GM23338 (cell line): ENCODE data around the gene GNB5. TPM values are rescaled to one million over a fixed set of nuclear protein-coding genes. Genes with fewer than 3 reads are reported as not detected.

Source experiments
- ATAC-seq: fragments of 200-7000 bp; cut with Tn5 transposase; 3 replicates; pipeline ENCODE4 v1.9.1; 2020
- DNase-seq: peaks from one replicate; pipeline ENCODE4 v3.0.0-alpha.2; 2015; ENCODE audit warnings: low spot score
- H2AFZ ChIP-seq: fragments of 200-600 bp; sonication (generic); 2 replicates; pipeline ENCODE4 v1.8.0; 2016; ENCODE audit warnings: antibody characterized with exemption, mild to moderate bottlenecking, moderate library complexity
- H3F3A ChIP-seq: fragments of 200-600 bp; sonication (generic); replicated peaks from 2 replicates; pipeline ENCODE4 v1.8.0; 2017; ENCODE audit warnings: antibody characterized with exemption, mixed run types, low read depth
- H3K27ac ChIP-seq: fragments of 200-600 bp; sonication (generic); 2 replicates; pipeline ENCODE4 v1.6.1; 2016; ENCODE audit warnings: low read depth
- H3K27me3 ChIP-seq: fragments of 200-600 bp; sonication (generic); 2 replicates; pipeline ENCODE4 v1.8.0; 2016; ENCODE audit warnings: mild to moderate bottlenecking, mixed run types, moderate library complexity; ENCODE audit not compliant: insufficient read depth
- H3K36me3 ChIP-seq: fragments of 200-600 bp; sonication (generic); 2 replicates; pipeline ENCODE4 v1.8.0; 2016; ENCODE audit warnings: mild to moderate bottlenecking; ENCODE audit not compliant: insufficient read depth
- H3K4me1 ChIP-seq: fragments of 200-600 bp; sonication (generic); 2 replicates; pipeline ENCODE4 v1.8.0; 2016; ENCODE audit warnings: mild to moderate bottlenecking, moderate library complexity; ENCODE audit not compliant: insufficient read depth
- H3K4me2 ChIP-seq: fragments of 200-600 bp; sonication (generic); 2 replicates; pipeline ENCODE4 v1.7.1; 2017; ENCODE audit warnings: mixed run types
- H3K4me3 ChIP-seq: fragments of 200-600 bp; sonication (generic); 2 replicates; pipeline ENCODE4 v1.6.1; 2016; ENCODE audit warnings: mixed run types
- H3K79me2 ChIP-seq: fragments of 200-600 bp; sonication (generic); replicated peaks from 2 replicates; pipeline ENCODE4 v1.8.0; 2017; ENCODE audit warnings: mild to moderate bottlenecking; ENCODE audit not compliant: insufficient read depth
- H3K9me2 ChIP-seq: fragments of 200-600 bp; sonication (generic); 2 replicates; pipeline ENCODE4 v1.8.0; 2017; ENCODE audit not compliant: insufficient read depth
- H4K20me1 ChIP-seq: fragments of 200-600 bp; sonication (generic); replicated peaks from 2 replicates; pipeline ENCODE4 v1.8.0; 2017; ENCODE audit warnings: mild to moderate bottlenecking; ENCODE audit not compliant: insufficient read depth
- H3K27ac Mint-ChIP-seq: 2 replicates; pipeline ENCODE4 v1.8.0; 2020; ENCODE audit warnings: inconsistent platforms, mild to moderate bottlenecking, moderate library complexity, mixed read lengths
- H3K27me3 Mint-ChIP-seq: 3 replicates; pipeline ENCODE4 v1.8.0; 2022; ENCODE audit warnings: low read depth, mild to moderate bottlenecking, moderate library complexity, mixed read lengths, inconsistent platforms; ENCODE audit not compliant: insufficient read depth, poor library complexity
- H3K36me3 Mint-ChIP-seq: 3 replicates; pipeline ENCODE4 v1.8.0; 2021; ENCODE audit warnings: low read depth, mild to moderate bottlenecking, inconsistent platforms, moderate library complexity, mixed read lengths
- H3K4me1 Mint-ChIP-seq: 3 replicates; pipeline ENCODE4 v1.8.0; 2020; ENCODE audit warnings: mild to moderate bottlenecking, inconsistent platforms, mixed read lengths
- H3K4me3 Mint-ChIP-seq: 3 replicates; pipeline ENCODE4 v1.8.0; 2021; ENCODE audit warnings: moderate library complexity, mild to moderate bottlenecking, inconsistent platforms, mixed read lengths
- H3K9me3 Mint-ChIP-seq: 3 replicates; pipeline ENCODE4 v1.8.0; 2020; ENCODE audit warnings: moderate library complexity, mild to moderate bottlenecking, inconsistent platforms, mixed read lengths
- CREB1 ChIP-seq: fragments of 250-450 bp; sonication (Bioruptor Pico); IDR thresholded peaks from 2 replicates; pipeline ENCODE4 v1.5.0; 2020; ENCODE audit warnings: low read depth, mild to moderate bottlenecking, moderate library complexity
- ETS1 ChIP-seq: IDR thresholded peaks from 2 replicates; pipeline ENCODE4 v1.6.1; 2016; ENCODE audit warnings: antibody characterized with exemption
- EZH2 ChIP-seq: fragments of 200-600 bp; sonication (generic); IDR thresholded peaks from one replicate; pipeline ENCODE4 v1.8.0; 2017; ENCODE audit warnings: antibody characterized with exemption, mild to moderate bottlenecking, low read depth; ENCODE audit not compliant: unreplicated experiment
- JUNB ChIP-seq: IDR thresholded peaks from one replicate; pipeline ENCODE4 v1.6.1; 2016; ENCODE audit warnings: antibody characterized with exemption; ENCODE audit not compliant: unreplicated experiment
- POLR2AphosphoS5 ChIP-seq: IDR thresholded peaks from 2 replicates; pipeline ENCODE4 v1.6.1; 2016; ENCODE audit warnings: antibody characterized with exemption, low read depth
- STAT1 ChIP-seq: IDR thresholded peaks from one replicate; pipeline ENCODE4 v1.6.1; 2016; ENCODE audit warnings: antibody characterized with exemption; ENCODE audit not compliant: unreplicated experiment
- ZNF114 ChIP-seq: fragments of 250-450 bp; sonication (Bioruptor Pico); IDR thresholded peaks from 2 replicates; pipeline ENCODE4 v1.5.0; 2020; ENCODE audit warnings: mild to moderate bottlenecking, moderate library complexity
- ZNF331 ChIP-seq: fragments of 250-450 bp; sonication (Bioruptor Pico); IDR thresholded peaks from 2 replicates; pipeline ENCODE4 v1.5.0; 2020; ENCODE audit warnings: low read depth, mild to moderate bottlenecking, moderate library complexity
- ZNF462 ChIP-seq: fragments of 250-450 bp; sonication (Bioruptor Pico); IDR thresholded peaks from 2 replicates; pipeline ENCODE4 v1.5.0; 2020; ENCODE audit warnings: mild to moderate bottlenecking, moderate library complexity
- polyA plus RNA-seq: library from polyadenylated mRNA; unstranded; fragments of >200 nt; fragmentation: Nextera tagmentation; extraction: Ambion mirVana; gene quantifications from 2 replicates; pipeline ENCODE4 v1.2.1, GENCODE V29; 2016
- total RNA-seq: library from RNA; depleted of rRNA; stranded (reverse); fragments of >200 nt; shearing (Covaris generic); gene quantifications from 2 replicates; pipeline ENCODE4 v1.2.3, GENCODE V29; 2014
- TF ChIP-seq, protein P1 (sequence below), 2 experiments: fragments of 200-600 bp in 1 of 2; sonication (generic) in 1 of 2; conservative IDR thresholded peaks; 2 replicates each; pipeline versions ENCODE4 v1.5.1 to v1.6.1; 2016 to 2017; ENCODE audit warnings: antibody characterized with exemption in 2 of 2, low read depth in 2 of 2, mild to moderate bottlenecking in 2 of 2, moderate library complexity in 1 of 2
- TF ChIP-seq, protein P2 (sequence below): IDR thresholded peaks from one replicate; pipeline ENCODE4 v1.6.1; 2018; ENCODE audit warnings: antibody characterized with exemption; ENCODE audit not compliant: unreplicated experiment

GNB5 gene
- total and polyA plus RNA-seq, 2 experiments from 2014 or later = 23.0 to 40.8 TPM

DNA sequence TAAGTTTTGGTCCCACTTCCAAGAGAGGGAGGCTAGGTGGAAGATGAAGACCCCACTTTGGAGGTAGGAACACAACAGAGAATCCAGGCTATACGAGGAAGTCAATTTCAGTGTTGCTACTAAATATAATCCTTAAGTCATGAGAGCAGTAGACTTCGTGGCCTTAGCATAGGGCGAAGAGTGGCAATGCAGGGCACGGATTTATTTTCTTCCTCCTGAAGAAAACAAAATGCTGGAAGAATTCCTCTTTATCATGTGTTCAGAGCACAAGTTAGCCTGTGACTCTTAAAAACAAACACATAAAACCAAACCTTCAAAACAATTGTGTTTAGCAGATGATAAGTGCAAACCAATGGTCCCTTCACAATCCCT, 98.0 kb downstream of the GNB5 start:
- Histone ChIP-seq H3K4me2 (no peak overlapping the region), H3K4me3 (no peak overlapping the region), H4K20me1 (no peaks in the 10 kb centered on the region), H3F3A (no peaks in the 10 kb centered on the region), H3K27me3 (no peaks in the 10 kb centered on the region), H3K79me2 (no peaks in the 10 kb centered on the region), H2AFZ (no peak overlapping the region), H3K4me1 (no peaks in the 10 kb centered on the region), H3K36me3 (no peaks in the 10 kb centered on the region), H3K9me2 (no peaks in the 10 kb centered on the region; the same call in none of the 2 replicates), H3K27ac (no peak overlapping the region)
- Mint-ChIP-seq H3K4me3 (no peak overlapping the region), H3K36me3 (no peaks in the 10 kb centered on the region), H3K4me1 (no peaks in the 10 kb centered on the region), H3K27me3 (peaks cover 2% of the 10 kb centered on the region), H3K27ac (no peak overlapping the region), H3K9me3 (peaks cover 5% of the 10 kb centered on the region; the same call in 2 of the 3 replicates)
- TF ChIP-seq, protein P1, sequence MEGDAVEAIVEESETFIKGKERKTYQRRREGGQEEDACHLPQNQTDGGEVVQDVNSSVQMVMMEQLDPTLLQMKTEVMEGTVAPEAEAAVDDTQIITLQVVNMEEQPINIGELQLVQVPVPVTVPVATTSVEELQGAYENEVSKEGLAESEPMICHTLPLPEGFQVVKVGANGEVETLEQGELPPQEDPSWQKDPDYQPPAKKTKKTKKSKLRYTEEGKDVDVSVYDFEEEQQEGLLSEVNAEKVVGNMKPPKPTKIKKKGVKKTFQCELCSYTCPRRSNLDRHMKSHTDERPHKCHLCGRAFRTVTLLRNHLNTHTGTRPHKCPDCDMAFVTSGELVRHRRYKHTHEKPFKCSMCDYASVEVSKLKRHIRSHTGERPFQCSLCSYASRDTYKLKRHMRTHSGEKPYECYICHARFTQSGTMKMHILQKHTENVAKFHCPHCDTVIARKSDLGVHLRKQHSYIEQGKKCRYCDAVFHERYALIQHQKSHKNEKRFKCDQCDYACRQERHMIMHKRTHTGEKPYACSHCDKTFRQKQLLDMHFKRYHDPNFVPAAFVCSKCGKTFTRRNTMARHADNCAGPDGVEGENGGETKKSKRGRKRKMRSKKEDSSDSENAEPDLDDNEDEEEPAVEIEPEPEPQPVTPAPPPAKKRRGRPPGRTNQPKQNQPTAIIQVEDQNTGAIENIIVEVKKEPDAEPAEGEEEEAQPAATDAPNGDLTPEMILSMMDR (conservative IDR thresholded peaks at IDR 0.05; ENCODE audit: low read depth in 2 of 2) = no peak
- TF ChIP-seq ZNF331 (CRISPR knock-in tag) (no peak), CREB1 (CRISPR knock-in tag) (no peak), EZH2 (no peak), POLR2AphosphoS5 (no peak), ZNF114 (no peak), JUNB (no peak), ZNF462 (CRISPR knock-in tag) (no peak), ETS1 (no peak), STAT1 (no peak)
- TF ChIP-seq, protein P2, sequence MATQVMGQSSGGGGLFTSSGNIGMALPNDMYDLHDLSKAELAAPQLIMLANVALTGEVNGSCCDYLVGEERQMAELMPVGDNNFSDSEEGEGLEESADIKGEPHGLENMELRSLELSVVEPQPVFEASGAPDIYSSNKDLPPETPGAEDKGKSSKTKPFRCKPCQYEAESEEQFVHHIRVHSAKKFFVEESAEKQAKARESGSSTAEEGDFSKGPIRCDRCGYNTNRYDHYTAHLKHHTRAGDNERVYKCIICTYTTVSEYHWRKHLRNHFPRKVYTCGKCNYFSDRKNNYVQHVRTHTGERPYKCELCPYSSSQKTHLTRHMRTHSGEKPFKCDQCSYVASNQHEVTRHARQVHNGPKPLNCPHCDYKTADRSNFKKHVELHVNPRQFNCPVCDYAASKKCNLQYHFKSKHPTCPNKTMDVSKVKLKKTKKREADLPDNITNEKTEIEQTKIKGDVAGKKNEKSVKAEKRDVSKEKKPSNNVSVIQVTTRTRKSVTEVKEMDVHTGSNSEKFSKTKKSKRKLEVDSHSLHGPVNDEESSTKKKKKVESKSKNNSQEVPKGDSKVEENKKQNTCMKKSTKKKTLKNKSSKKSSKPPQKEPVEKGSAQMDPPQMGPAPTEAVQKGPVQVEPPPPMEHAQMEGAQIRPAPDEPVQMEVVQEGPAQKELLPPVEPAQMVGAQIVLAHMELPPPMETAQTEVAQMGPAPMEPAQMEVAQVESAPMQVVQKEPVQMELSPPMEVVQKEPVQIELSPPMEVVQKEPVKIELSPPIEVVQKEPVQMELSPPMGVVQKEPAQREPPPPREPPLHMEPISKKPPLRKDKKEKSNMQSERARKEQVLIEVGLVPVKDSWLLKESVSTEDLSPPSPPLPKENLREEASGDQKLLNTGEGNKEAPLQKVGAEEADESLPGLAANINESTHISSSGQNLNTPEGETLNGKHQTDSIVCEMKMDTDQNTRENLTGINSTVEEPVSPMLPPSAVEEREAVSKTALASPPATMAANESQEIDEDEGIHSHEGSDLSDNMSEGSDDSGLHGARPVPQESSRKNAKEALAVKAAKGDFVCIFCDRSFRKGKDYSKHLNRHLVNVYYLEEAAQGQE = no peak
- ATAC-seq (no peak), DNase-seq (no peak)
